Kasumi-1 (cell line): Measurements from ENCODE around the gene CLIP4.

ENCODE experiments used
- DNase-seq, 2 experiments: peaks; one replicate each; lab custom pipeline; 2025; lab: John Stamatoyannopoulos, UW

Gene CLIP4

GRCh38 chr2:29222381-29223179, 107.4 kb downstream of the CLIP4 start:
- no peak for DNase-seq

- DNase-seq: no peak
These were observed 108.0 kb downstream of the CLIP4 start for GRCh38 chr2:29223257-29223656.

- DNase-seq: no peak
These were observed 108.9 kb downstream of the CLIP4 start for GRCh38 chr2:29223851-29224692.

- DNase-seq: no peak
These were observed 109.7 kb downstream of the CLIP4 start for GRCh38 chr2:29224693-29225551.

GRCh38 chr2:29225814-29226213, 110.6 kb downstream of the CLIP4 start:
- DNase-seq: no peak

- DNase-seq: no peak
These were observed 111.2 kb downstream of the CLIP4 start for GRCh38 chr2:29226375-29226774.

GRCh38 chr2:29226808-29227207, 111.6 kb downstream of the CLIP4 start:
- DNase-seq: no peak

- DNase-seq: no peak
These were observed 112.9 kb downstream of the CLIP4 start for GRCh38 chr2:29227935-29228675.

GRCh38 chr2:29228947-29229346, 113.7 kb downstream of the CLIP4 start:
- no peak for DNase-seq

- DNase-seq: no peak
These were observed 114.4 kb downstream of the CLIP4 start for GRCh38 chr2:29229640-29230039.

GRCh38 chr2:29232041-29232440, 116.8 kb downstream of the CLIP4 start:
- no peak for DNase-seq

- no peak for DNase-seq
These were observed 118.2 kb downstream of the CLIP4 start for GRCh38 chr2:29233428-29233827.

GRCh38 chr2:29235411-29235810, 120.2 kb downstream of the CLIP4 start:
- DNase-seq: no peak

GRCh38 chr2:29236074-29236473, 120.9 kb downstream of the CLIP4 start:
- no peak for DNase-seq

GRCh38 chr2:29238497-29238896, 123.3 kb downstream of the CLIP4 start:
- peak; percentile 25 to 36 for DNase-seq
